NCI-H2107 treated with DMSO at 0.1 percent for 48 hours (cell line): ENCODE data around the gene PLD1.
"Not testable (repeated sequence)": the region's sequence is repeated elsewhere in the genome, so short reads cannot be mapped to it uniquely, and the experiment has no call there.

Experiments used
- DNase-seq: peaks from one replicate; lab custom pipeline; 2025; ENCODE audit not compliant: unreplicated experiment; lab: John Stamatoyannopoulos, UW

PLD1 gene

GRCh38 chr3:171710359-171710758, 99.9 kb downstream of the PLD1 start:
- no peak for DNase-seq

- no peak for DNase-seq
These were observed 105.5 kb downstream of the PLD1 start for GRCh38 chr3:171704814-171705213.

- no peak for DNase-seq
These were observed 106.3 kb downstream of the PLD1 start for GRCh38 chr3:171704002-171704401.

- DNase-seq: no peak
These were observed 107.1 kb downstream of the PLD1 start for GRCh38 chr3:171703144-171703543.

GRCh38 chr3:171700653-171701052, 109.6 kb downstream of the PLD1 start:
- no peak for DNase-seq

GRCh38 chr3:171700157-171700556, 110.1 kb downstream of the PLD1 start:
- no peak for DNase-seq

GRCh38 chr3:171699601-171700000, 110.7 kb downstream of the PLD1 start:
- no peak for DNase-seq

- DNase-seq: no peak
These were observed 113.5 kb downstream of the PLD1 start for GRCh38 chr3:171696805-171697204.

GRCh38 chr3:171695426-171695825, 114.9 kb downstream of the PLD1 start:
- no peak for DNase-seq

GRCh38 chr3:171694888-171695287, 115.4 kb downstream of the PLD1 start:
- no peak for DNase-seq

GRCh38 chr3:171692551-171692950, 117.7 kb downstream of the PLD1 start:
- DNase-seq: not testable (repeated sequence)

GRCh38 chr3:171691485-171691884, 118.8 kb downstream of the PLD1 start:
- no peak for DNase-seq

GRCh38 chr3:171690281-171690680, 120.0 kb downstream of the PLD1 start:
- DNase-seq: no peak

GRCh38 chr3:171688593-171688992, 121.7 kb downstream of the PLD1 start:
- no peak for DNase-seq

GRCh38 chr3:171688002-171688401, 122.3 kb downstream of the PLD1 start:
- no peak for DNase-seq

- no peak for DNase-seq
These were observed 122.7 kb downstream of the PLD1 start for GRCh38 chr3:171687581-171687980.

GRCh38 chr3:171687064-171687463, 123.2 kb downstream of the PLD1 start:
- DNase-seq: no peak

- DNase-seq: no peak
These were observed 125.0 kb downstream of the PLD1 start for GRCh38 chr3:171685116-171685895.

GRCh38 chr3:171684221-171684620, 126.1 kb downstream of the PLD1 start:
- no peak for DNase-seq

GRCh38 chr3:171682743-171683142, 127.5 kb downstream of the PLD1 start:
- no peak for DNase-seq

- DNase-seq: no peak
These were observed 129.4 kb downstream of the PLD1 start for GRCh38 chr3:171680726-171681411.

- DNase-seq: no peak
These were observed 131.3 kb downstream of the PLD1 start for GRCh38 chr3:171678971-171679492.
